Body of pancreas (tissue), 4 donors: ENCODE results near the gene RASSF8. TPM values are rescaled to one million over a fixed set of nuclear protein-coding genes. Genes with fewer than 3 reads are reported as not detected.

Source experiments
- ATAC-seq: fragments of 150-250 bp; one replicate; pipeline ENCODE4 v1.9.1; 2016
- DNase-seq, 4 donors: peaks; one replicate each; pipeline ENCODE4 v3.0.0-alpha.2; 2019
- H3K27ac ChIP-seq, 4 donors: fragments of 200-600 bp; sonication (generic); 1 replicate in 3 of 4; 2 replicates in 1 of 4; pipeline versions ENCODE4 v1.5.1 to v1.6.1; 2016 to 2019; ENCODE audit warnings: mild to moderate bottlenecking in 1 of 4, mixed read lengths in 1 of 4, moderate library complexity in 1 of 4
- H3K27me3 ChIP-seq, 2 donors: fragments of 200-600 bp; sonication (generic); one replicate each; pipeline ENCODE4 v1.6.0; 2016; ENCODE audit warnings: mild to moderate bottlenecking in 1 of 2
- H3K36me3 ChIP-seq, 2 donors: fragments of 200-600 bp; sonication (generic); replicated peaks in 1 of 2; 2 replicates each; pipeline ENCODE4 v1.5.1; 2016; ENCODE audit warnings: low read depth in 2 of 2; ENCODE audit not compliant: insufficient read depth in 1 of 2
- H3K4me1 ChIP-seq: fragments of 200-600 bp; sonication (generic); one replicate; pipeline ENCODE4 v1.6.0; 2016
- H3K4me3 ChIP-seq, 2 donors: fragments of 200-600 bp; sonication (generic); 1 replicate in 1 of 2; 2 replicates in 1 of 2; pipeline ENCODE4 v1.5.1; 2016 to 2019
- H3K9me3 ChIP-seq, 3 donors: fragments of 200-600 bp; sonication (generic); 1 replicate in 2 of 3; 2 replicates in 1 of 3; pipeline ENCODE4 v1.5.1; 2016
- CTCF ChIP-seq, 7 experiments: fragments of 450-650 bp in 4 of 7; fragments of 200-600 bp in 3 of 7; sonication (generic) in 3 of 7; IDR thresholded peaks; one replicate each; pipeline ENCODE4 v1.5.1; 2016 to 2019; ENCODE audit warnings: antibody characterized with exemption in 7 of 7
- POLR2A ChIP-seq, 3 donors: fragments of 450-650 bp; IDR thresholded peaks; one replicate each; pipeline ENCODE4 v1.6.1; 2016; ENCODE audit warnings: antibody characterized with exemption in 3 of 3, mild to moderate bottlenecking in 2 of 3
- WGBS, 2 donors: methylation state at CpG; one replicate each; pipeline ENCODE4 v1.1.5; 2017; 5-methylcytosine and 5-hydroxymethylcytosine counted together
- intact Hi-C: fragments of 100-400 bp; cut with DNase I; formaldehyde crosslinking; loops from one replicate; pipeline ENCODE4 v1.15.1; 2023
- total RNA-seq, 2 donors: library from RNA; depleted of rRNA; stranded (reverse); fragments of >200 nt; gene quantifications; one replicate each; pipeline ENCODE4 v1.1.0, GENCODE V29; 2016

The RASSF8 gene
- total RNA-seq, 2 donors from 2014 or later: 15.8 to 19.1 TPM

GRCh38 chr12:25976289-25976688 lies 17.8 kb downstream of the RASSF8 start:
- TF ChIP-seq POLR2A (IDR thresholded peaks at IDR 0.05): no peak
- TF ChIP-seq CTCF (IDR thresholded peaks at IDR 0.05): no peak
- intact Hi-C loops: no loop called here
- WGBS, 2 donors: 85 to 86% methylated on average over 4 of the region's 4 CpGs
- Histone ChIP-seq H3K4me1 (peaks cover 1% of the 10 kb centered on the region), H3K4me3 (no peak overlapping the region), H3K27ac (no peak overlapping the region), H3K27me3 (no peaks in the 10 kb centered on the region), H3K36me3 (no peaks in the 10 kb centered on the region), H3K9me3 (no peaks in the 10 kb centered on the region)
- ATAC-seq (no peak), DNase-seq (no peak)

GRCh38 chr12:25977047-25977446 lies 18.6 kb downstream of the RASSF8 start:
- TF ChIP-seq CTCF (IDR thresholded peaks at IDR 0.05): no peak
- no peak for TF ChIP-seq POLR2A (IDR thresholded peaks at IDR 0.05)
- Histone ChIP-seq H3K4me3 (no peak overlapping the region), H3K36me3 (no peaks in the 10 kb centered on the region), H3K27me3 (no peaks in the 10 kb centered on the region), H3K4me1 (peaks cover 8% of the 10 kb centered on the region), H3K27ac (no peak overlapping the region), H3K9me3 (no peaks in the 10 kb centered on the region)
- no peak for DNase-seq
- intact Hi-C loops: no loop called here
- WGBS, 2 donors: 87 to 94% methylated on average over 5 of the region's 5 CpGs
- ATAC-seq: no peak

- DNase-seq (no peak), ATAC-seq (no peak)
- H3K4me3 ChIP-seq: no peak overlapping the region
- intact Hi-C loops: no loop called here
- no peaks in the 10 kb centered on the region for H3K36me3 ChIP-seq
- no peaks in the 10 kb centered on the region for H3K9me3 ChIP-seq
- H3K4me1 ChIP-seq: peaks cover 16% of the 10 kb centered on the region
- no peak overlapping the region for H3K27ac ChIP-seq
- 54 to 59% methylated on average over 4 of the region's 4 CpGs for WGBS, 2 donors
- no peak for TF ChIP-seq POLR2A (IDR thresholded peaks at IDR 0.05)
- no peak for TF ChIP-seq CTCF (IDR thresholded peaks at IDR 0.05)
- no peaks in the 10 kb centered on the region for H3K27me3 ChIP-seq
These were observed 20.6 kb downstream of the RASSF8 start for GRCh38 chr12:25979059-25979458.

- Histone ChIP-seq H3K36me3 (no peaks in the 10 kb centered on the region), H3K27ac (no peak overlapping the region), H3K4me3 (no peak overlapping the region), H3K9me3 (no peaks in the 10 kb centered on the region), H3K27me3 (no peaks in the 10 kb centered on the region), H3K4me1 (peaks cover 16% of the 10 kb centered on the region)
- TF ChIP-seq POLR2A (IDR thresholded peaks at IDR 0.05) (no peak), CTCF (IDR thresholded peaks at IDR 0.05) (no peak)
- 90 to 93% methylated on average over 2 of the region's 2 CpGs for WGBS, 2 donors
- DNase-seq (no peak), ATAC-seq (no peak)
- intact Hi-C loops: no loop called here
These were observed 21.1 kb downstream of the RASSF8 start for GRCh38 chr12:25979563-25979962.

GRCh38 chr12:25980035-25980434 lies 21.6 kb downstream of the RASSF8 start:
- TF ChIP-seq CTCF (IDR thresholded peaks at IDR 0.05) (no peak), POLR2A (IDR thresholded peaks at IDR 0.05) (no peak)
- ATAC-seq (no peak), DNase-seq (no peak)
- intact Hi-C loops: no loop called here
- Histone ChIP-seq H3K36me3 (no peaks in the 10 kb centered on the region), H3K9me3 (no peaks in the 10 kb centered on the region), H3K4me3 (no peak overlapping the region), H3K27me3 (no peaks in the 10 kb centered on the region), H3K4me1 (peaks cover 18% of the 10 kb centered on the region), H3K27ac (no peak overlapping the region)
- 86 to 88% methylated on average over 4 of the region's 4 CpGs for WGBS, 2 donors
